Measurements from ENCODE around the gene PIP.
"Not testable (repeated sequence)": the region's sequence is repeated elsewhere in the genome, so short reads cannot be mapped to it uniquely, and the experiment has no call there.

The PIP gene

DNA sequence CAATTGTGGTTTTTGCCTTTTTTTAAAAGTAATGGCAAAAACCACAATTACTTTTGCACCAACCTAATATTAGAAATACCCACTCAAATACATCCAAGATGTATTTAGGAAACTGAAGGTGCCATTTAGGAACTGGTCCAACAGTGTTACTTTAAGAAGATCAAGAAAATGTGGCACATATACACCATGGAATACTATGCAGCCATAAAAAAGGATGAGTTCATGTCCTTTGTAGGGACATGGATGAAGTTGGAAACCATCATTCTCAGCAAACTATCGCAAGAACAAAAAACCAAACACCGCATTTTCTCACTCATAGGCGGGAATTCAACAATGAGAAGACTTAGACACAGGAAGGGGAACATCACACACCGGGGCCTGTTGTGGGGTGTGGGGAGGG is 48.9 kb downstream of the PIP start:
- not testable (repeated sequence) for DNase-seq

DNA sequence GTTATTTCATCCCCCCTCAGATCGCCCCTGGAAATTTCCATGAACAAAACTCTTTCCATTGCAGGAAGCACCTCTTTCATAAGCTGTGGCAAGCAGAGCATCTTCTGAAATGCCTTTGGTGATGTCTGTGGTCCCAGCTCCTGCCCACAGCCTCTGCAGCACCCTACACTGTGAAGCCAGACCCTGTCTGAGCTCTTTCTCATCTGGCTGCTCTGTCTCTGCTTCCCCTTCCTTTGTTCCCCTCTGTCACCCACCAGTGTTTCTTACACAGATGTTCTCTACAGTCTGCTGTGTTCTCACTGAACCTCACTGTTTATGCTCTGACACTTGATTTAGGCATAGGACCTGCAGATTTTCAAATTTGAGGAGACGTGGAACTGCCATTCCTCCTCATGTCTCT is 49.5 kb downstream of the PIP start:
- DNase-seq: no peak

DNA sequence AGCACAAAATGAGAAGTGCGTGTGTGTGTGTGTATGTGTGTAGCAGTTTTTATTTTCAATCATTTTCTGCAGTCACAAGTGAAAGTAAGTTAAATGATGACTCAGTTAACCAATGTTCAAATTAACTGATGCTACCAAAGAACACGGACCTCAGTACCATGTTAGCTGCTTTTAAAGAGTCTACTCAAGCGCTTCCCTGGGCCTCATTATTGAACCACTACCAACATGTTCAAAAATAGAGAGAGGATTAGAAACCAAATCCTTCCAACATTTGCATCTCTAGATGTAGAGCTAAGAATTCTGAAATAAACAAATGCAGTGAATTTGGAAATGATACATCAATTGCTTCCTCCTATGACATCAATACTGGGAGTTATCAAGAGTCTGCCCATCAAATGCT is 51.1 kb downstream of the PIP start, which contains the start of gene TAS2R39:
Gene TAS2R39, plus strand, starts transcription at position 396 of the 400 bp plus-strand sequence. Its CDS starts 0 bp downstream, at position 396.
- no peak for DNase-seq

DNA sequence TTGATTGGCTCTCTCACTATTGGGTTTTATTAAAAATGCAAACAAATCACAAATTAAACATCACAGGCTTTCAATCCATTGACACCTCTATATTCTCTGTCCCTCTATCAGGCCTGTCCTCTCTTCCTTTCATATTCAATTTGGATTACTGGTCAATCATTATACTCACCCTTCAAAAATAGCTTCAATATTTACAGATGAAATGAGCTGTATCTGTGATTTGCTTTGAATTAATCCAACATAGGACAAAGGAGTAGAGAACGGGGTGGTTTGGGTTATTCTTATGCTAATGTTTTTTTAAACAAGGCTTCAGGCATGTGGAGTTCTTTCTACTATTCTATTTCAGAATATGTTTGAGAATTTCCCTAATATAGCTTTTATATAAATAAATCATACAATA is 53.7 kb downstream of the PIP start:
- no peak for DNase-seq

DNA sequence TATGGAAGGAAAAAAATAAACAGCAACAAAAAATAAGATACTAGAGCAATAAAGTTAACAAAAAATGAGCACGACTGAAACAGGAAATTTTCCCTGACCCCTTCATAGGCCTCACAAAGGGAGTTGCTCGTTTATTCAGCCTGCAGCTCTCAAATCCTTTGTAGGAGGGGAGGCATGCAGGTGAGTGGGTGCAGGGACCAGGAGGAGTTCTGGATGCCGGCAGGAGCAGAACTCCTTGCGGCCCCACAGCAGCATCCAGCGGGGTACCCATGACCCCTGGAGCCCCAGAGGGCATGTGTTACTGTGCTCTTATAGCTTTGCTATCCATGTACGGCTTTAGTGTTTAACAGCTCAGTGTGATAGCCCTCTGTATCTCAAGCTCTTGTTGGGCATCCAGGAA is 57.1 kb downstream of the PIP start:
- no peak for DNase-seq

Data from activated CD4-positive, alpha-beta T cell treated with anti-CD3 and anti-CD28 coated beads, Interleukin-10, Interleukin-2, amounts not matched to agents 100 ng/mL and 50 ng/mL, durations not matched to agents 16 hours and 8 hours (primary cell).